H1 (cell line): ENCODE measurements around the gene CCNJ. TPM values are rescaled to one million over a fixed set of nuclear protein-coding genes. Genes with fewer than 3 reads are reported as not detected.

Source experiments
- CTCF ChIA-PET: fragments of 300-600 bp; sonication (Branson Sonifier 250); formaldehyde crosslinking; loops from one replicate; lab custom pipeline; 2021; ENCODE audit not compliant: partially characterized antibody; lab: Charles Lee
- POLR2A ChIA-PET: fragments of 300-600 bp; sonication (Branson Sonifier 250); formaldehyde crosslinking; loops from one replicate; lab custom pipeline; 2021; ENCODE audit warnings: inconsistent platforms; ENCODE audit not compliant: partially characterized antibody; lab: Charles Lee
- DNase-seq, 2 experiments: peaks; one replicate each; pipeline versions ENCODE4 v3.0.0 to v3.0.0-alpha.2; 2010 to 2022; ENCODE audit warnings: low spot score in 2 of 2, low read depth in 1 of 2, mixed read lengths in 1 of 2
- FAIRE-seq: peaks from 2 replicates; lab custom pipeline; 2011; peaks lifted over from hg19 to GRCh38; lab: Jason Lieb, UNC
- H2AFZ ChIP-seq: 2 replicates; pipeline ENCODE4 v1.8.1; 2012; ENCODE audit warnings: low read length, inconsistent platforms
- H2AK5ac ChIP-seq: 2 replicates; pipeline ENCODE4 v1.6.1; 2013; ENCODE audit warnings: low read depth, low read length
- H2BK120ac ChIP-seq: replicated peaks from 2 replicates; pipeline ENCODE3; 2013; ENCODE audit warnings: low read depth, low read length, inconsistent platforms
- H2BK12ac ChIP-seq: 2 replicates; pipeline ENCODE4 v1.6.1; 2013; ENCODE audit warnings: low read depth, low read length
- H2BK15ac ChIP-seq: 2 replicates; pipeline ENCODE4 v1.6.1; 2013; ENCODE audit warnings: low read length
- H2BK20ac ChIP-seq: 2 replicates; pipeline ENCODE4 v1.6.1; 2013; ENCODE audit warnings: low read length
- H2BK5ac ChIP-seq: 2 replicates; pipeline ENCODE4 v1.6.1; 2013; ENCODE audit warnings: low read depth, low read length
- H3K14ac ChIP-seq: 2 replicates; pipeline ENCODE4 v1.6.1; 2013; ENCODE audit warnings: inconsistent platforms; ENCODE audit not compliant: insufficient read length
- H3K18ac ChIP-seq: 2 replicates; pipeline ENCODE4 v1.6.1; 2013; ENCODE audit warnings: low read length; ENCODE audit errors: extremely low read depth
- H3K23ac ChIP-seq: 2 replicates; pipeline ENCODE4 v1.6.1; 2013; ENCODE audit warnings: inconsistent platforms; ENCODE audit not compliant: insufficient read length
- H3K23me2 ChIP-seq: 2 replicates; pipeline ENCODE4 v1.6.1; 2013; ENCODE audit warnings: low read depth, low read length
- H3K27ac ChIP-seq: 2 replicates; pipeline ENCODE4 v1.6.1; 2011; ENCODE audit warnings: low read depth, low read length, inconsistent platforms
- H3K27me3 ChIP-seq, 4 experiments: replicated peaks in 1 of 4; 1 replicate in 1 of 4; 2 replicates in 3 of 4; pipeline versions ENCODE4 v1.6.1 to v1.8.1; 2011 to 2013; ENCODE audit warnings: low read length in 3 of 4, mild to moderate bottlenecking in 3 of 4, inconsistent platforms in 2 of 4, mixed read lengths in 2 of 4, moderate library complexity in 1 of 4; ENCODE audit not compliant: control insufficient read depth in 3 of 4, insufficient read depth in 3 of 4; ENCODE audit errors: extremely low read depth in 1 of 4
- H3K36me3 ChIP-seq, 4 experiments: 2 replicates each; pipeline versions ENCODE4 v1.6.1 to v1.8.1; 2011 to 2013; ENCODE audit warnings: mild to moderate bottlenecking in 4 of 4, low read length in 3 of 4, moderate library complexity in 2 of 4, control low read depth in 1 of 4, inconsistent platforms in 1 of 4; ENCODE audit not compliant: insufficient read depth in 4 of 4, control insufficient read depth in 2 of 4
- H3K4ac ChIP-seq: replicated peaks from 2 replicates; pipeline ENCODE3; 2013; ENCODE audit warnings: low read length, low read depth, mixed read lengths, inconsistent platforms; ENCODE audit not compliant: insufficient read length
- H3K4me1 ChIP-seq, 4 experiments: replicated peaks in 1 of 4; 1 replicate in 1 of 4; 2 replicates in 3 of 4; pipeline versions ENCODE4 v1.6.1 to v1.8.1; 2011 to 2013; ENCODE audit warnings: low read length in 3 of 4, inconsistent platforms in 2 of 4, mixed read lengths in 1 of 4; ENCODE audit not compliant: insufficient read depth in 4 of 4, control insufficient read depth in 3 of 4
- H3K4me2 ChIP-seq, 2 experiments: 2 replicates each; pipeline versions ENCODE4 v1.6.1 to v1.8.1; 2011 to 2013; ENCODE audit warnings: low read depth in 2 of 2, low read length in 2 of 2, control low read depth in 1 of 2, inconsistent platforms in 1 of 2, mild to moderate bottlenecking in 1 of 2; ENCODE audit not compliant: insufficient read depth in 1 of 2
- H3K4me3 ChIP-seq, 4 experiments: fragments of 200-600, 300-600 bp in 1 of 4; sonication (generic), shearing (Covaris generic), sonication (Bioruptor Twin) in 1 of 4; 2 replicates each; pipeline versions ENCODE4 v1.5.1 to v1.8.1; 2011 to 2016; ENCODE audit warnings: low read length in 4 of 4, low read depth in 3 of 4, control low read depth in 2 of 4, inconsistent platforms in 2 of 4, mild to moderate bottlenecking in 2 of 4, mixed read lengths in 1 of 4, moderate library complexity in 1 of 4; ENCODE audit not compliant: insufficient read depth in 2 of 4; ENCODE audit errors: extremely low read depth in 1 of 4
- H3K56ac ChIP-seq: replicated peaks from 2 replicates; pipeline ENCODE3; 2013; ENCODE audit warnings: low read depth, mild to moderate bottlenecking, mixed read lengths, low read length, inconsistent platforms; ENCODE audit not compliant: insufficient read length
- H3K79me1 ChIP-seq: 2 replicates; pipeline ENCODE4 v1.6.1; 2013; ENCODE audit warnings: low read depth, low read length, control low read depth
- H3K79me2 ChIP-seq, 2 experiments: 2 replicates each; pipeline versions ENCODE4 v1.6.1 to v1.8.1; 2012 to 2013; ENCODE audit warnings: low read length in 2 of 2, mild to moderate bottlenecking in 2 of 2, inconsistent platforms in 1 of 2; ENCODE audit not compliant: insufficient read depth in 2 of 2, control insufficient read depth in 1 of 2
- H3K9ac ChIP-seq, 4 experiments: replicated peaks in 1 of 4; 1 replicate in 1 of 4; 2 replicates in 3 of 4; pipeline versions ENCODE4 v1.6.1 to v1.8.1; 2011 to 2013; ENCODE audit warnings: low read depth in 3 of 4, low read length in 3 of 4, control low read depth in 2 of 4, mild to moderate bottlenecking in 2 of 4, moderate library complexity in 2 of 4, inconsistent platforms in 1 of 4; ENCODE audit errors: extremely low read depth in 1 of 4
- H3K9me3 ChIP-seq, 2 experiments: 2 replicates each; pipeline versions ENCODE4 v1.6.1 to v1.8.1; 2012 to 2013; ENCODE audit warnings: mild to moderate bottlenecking in 2 of 2, moderate library complexity in 2 of 2, control low read depth in 1 of 2, inconsistent platforms in 1 of 2, low read depth in 1 of 2, low read length in 1 of 2, mixed read lengths in 1 of 2; ENCODE audit not compliant: insufficient read depth in 2 of 2
- H4K20me1 ChIP-seq, 2 experiments: replicated peaks in 1 of 2; 2 replicates each; pipeline versions ENCODE3 to v1.8.1; 2011 to 2013; ENCODE audit warnings: inconsistent platforms in 2 of 2, low read length in 2 of 2, mild to moderate bottlenecking in 1 of 2; ENCODE audit not compliant: insufficient read depth in 2 of 2, control insufficient read depth in 1 of 2
- H4K5ac ChIP-seq: 2 replicates; pipeline ENCODE4 v1.6.1; 2013; ENCODE audit warnings: low read length, low read depth, mixed read lengths, inconsistent platforms; ENCODE audit not compliant: insufficient read length
- H4K8ac ChIP-seq: 2 replicates; pipeline ENCODE4 v1.8.0; 2013; ENCODE audit warnings: mild to moderate bottlenecking, moderate library complexity, low read length, inconsistent platforms; ENCODE audit not compliant: insufficient read depth; ENCODE audit errors: extremely low read depth
- H4K91ac ChIP-seq: replicated peaks from 2 replicates; pipeline ENCODE3; 2013; ENCODE audit warnings: low read length, mixed read lengths, inconsistent platforms; ENCODE audit not compliant: insufficient read length
- CBX5 ChIP-seq: fragments of 300-800, 300-1000 bp; sonication (generic); IDR thresholded peaks from 2 replicates; pipeline ENCODE4 v1.7.1; 2016; ENCODE audit warnings: antibody characterized with exemption, low read length, low read depth
- GABPA ChIP-seq: IDR thresholded peaks from 2 replicates; pipeline ENCODE4 v1.6.1; 2011; ENCODE audit warnings: mild to moderate bottlenecking, low read length, moderate library complexity, borderline replicate concordance; ENCODE audit not compliant: insufficient read depth
- HDAC6 ChIP-seq: IDR thresholded peaks from one replicate; pipeline ENCODE4 v1.7.1; 2012; ENCODE audit warnings: low read depth, mild to moderate bottlenecking, inconsistent platforms, low read length, moderate library complexity
- KDM4A ChIP-seq: IDR thresholded peaks from one replicate; pipeline ENCODE4 v1.7.1; 2012; ENCODE audit warnings: low read depth, mild to moderate bottlenecking, moderate library complexity, low read length, inconsistent platforms; ENCODE audit not compliant: severe bottlenecking
- NANOG ChIP-seq: IDR thresholded peaks from 2 replicates; pipeline ENCODE4 v1.6.1; 2011; ENCODE audit warnings: low read length, low read depth, mild to moderate bottlenecking, inconsistent platforms; ENCODE audit not compliant: insufficient read depth, poor library complexity, severe bottlenecking
- PHF8 ChIP-seq: fragments of 200-600 bp; sonication (generic); conservative IDR thresholded peaks from 2 replicates; pipeline ENCODE4 v1.7.1; 2012; ENCODE audit warnings: low read depth, mild to moderate bottlenecking, inconsistent platforms, low read length, moderate library complexity
- RFX5 ChIP-seq: IDR thresholded peaks from 2 replicates; pipeline ENCODE4 v1.6.1; 2011; ENCODE audit warnings: low read depth, low read length, improper control_type of control experiment, borderline replicate concordance
- RXRA ChIP-seq: IDR thresholded peaks from 2 replicates; pipeline ENCODE4 v1.6.1; 2011; ENCODE audit warnings: low read depth, mild to moderate bottlenecking, low read length, moderate library complexity; ENCODE audit not compliant: insufficient read depth
- SIRT6 ChIP-seq: IDR thresholded peaks from one replicate; pipeline ENCODE4 v1.7.1; 2012; ENCODE audit warnings: low read length, inconsistent platforms
- SP2 ChIP-seq: IDR thresholded peaks from 2 replicates; pipeline ENCODE4 v1.6.1; 2012; ENCODE audit warnings: mild to moderate bottlenecking, low read length, inconsistent platforms
- TEAD4 ChIP-seq: IDR thresholded peaks from 2 replicates; pipeline ENCODE4 v1.6.1; 2012; ENCODE audit warnings: low read depth, low read length, inconsistent platforms, mixed read lengths
- USF2 ChIP-seq: IDR thresholded peaks from 2 replicates; pipeline ENCODE4 v1.6.1; 2011; ENCODE audit warnings: low read length, improper control_type of control experiment
- WGBS, 2 experiments: shearing (Covaris generic) in 1 of 2; methylation state at CpG; one replicate each; pipeline versions ENCODE4 v1.1.6 to v1.1.7; 2013 to 2015; ENCODE audit warnings: low lambda C conversion rate in 2 of 2, mixed read lengths in 2 of 2, inconsistent platforms in 1 of 2, low coverage in 1 of 2, missing lambda C conversion rate in 1 of 2; ENCODE audit not compliant: insufficient replicate concordance in 2 of 2, insufficient coverage in 1 of 2, insufficient read length in 1 of 2; ENCODE audit errors: extremely low coverage in 1 of 2, missing lambda C conversion rate in 1 of 2; 5-methylcytosine and 5-hydroxymethylcytosine counted together
- polyA plus RNA-seq, 7 experiments: library from polyadenylated mRNA; depleted of rRNA in 3 of 7; stranded (reverse) in 5 of 7; unstranded in 2 of 7; fragments of >200 nt in 5 of 7; fragments of 200-250 nt in 2 of 7; gene quantifications; 1 replicate in 5 of 7; 2 replicates in 1 of 7; 4 replicates in 1 of 7; pipeline versions ENCODE4 v1.2.1 to v1.2.3, GENCODE V29; 2011 to 2013; ENCODE audit warnings: missing spikeins in 2 of 7, mixed read lengths in 2 of 7
- total RNA-seq: library from RNA; stranded (reverse); fragmentation: NEBNext Ultra II Directional; extraction: Animal tissue kit (Norgen Biotek cat#: 25700); gene quantifications from 2 replicates; pipeline ENCODE4 v1.2.1, GENCODE V29; 2021

CCNJ gene
- total and polyA plus RNA-seq, 2 of the 8 experiments (the other 6 are each of a cell fraction or from before 2014, with no cell fraction given), result 31.4 to 34.7 TPM

DNA sequence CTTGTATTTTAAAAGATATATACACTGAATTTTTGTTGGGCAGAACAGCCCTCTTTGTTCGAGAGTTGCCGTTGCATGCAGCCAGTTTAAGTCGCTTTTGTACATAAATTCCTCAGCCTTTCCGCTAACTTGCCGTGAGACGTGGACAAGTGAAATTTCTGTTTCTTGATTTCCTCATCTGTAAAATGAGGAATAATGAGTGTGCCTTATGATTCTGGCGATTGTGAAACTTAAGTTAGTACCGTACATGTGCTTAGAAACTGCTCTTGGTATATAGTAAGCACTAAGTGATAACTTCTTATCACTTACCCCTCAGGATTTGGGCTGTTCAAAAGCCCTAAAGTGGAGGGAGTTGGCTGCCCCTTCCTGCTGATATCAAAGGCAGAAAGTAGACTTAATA, 1.4 kb downstream of the CCNJ start:
- H3K23me2 ChIP-seq, result peaks cover 11% of the 10 kb centered on the region
- TF ChIP-seq TEAD4 (no peak), RXRA (no peak), KDM4A (no peak), NANOG (no peak), HDAC6 (no peak), CBX5 (no peak), SIRT6 (no peak), RFX5 (no peak), PHF8 (no peak), USF2 (no peak), SP2 (no peak), GABPA (no peak)
- H3K4me3 ChIP-seq, result peak overlapping the region; percentile 81 to 96 (median 85)
- peak overlapping the region; percentile 38 for H2BK120ac ChIP-seq
- CTCF ChIA-PET, result interaction anchor here (1.8 kb wide), 1 partner anchor 185 kb away, joined by 4 read pairs; no protein-coding TSS in a partner anchor
- DNase-seq, result no peak
- no peak overlapping the region for H2AFZ ChIP-seq
- no peaks in the 10 kb centered on the region for H3K79me1 ChIP-seq
- no peak overlapping the region for H3K23ac ChIP-seq
- 15% methylated on average over 8 of the region's 8 CpGs; no CpG with 5 or more reads in 1 of the 2 experiments for WGBS, 2 experiments
- peak overlapping the region in 3 of 4 experiments; percentile 84 to 95 (median 91); a peak in 4 of 7 replicates for H3K9ac ChIP-seq
- peak overlapping the region; percentile 76 to 94 for H3K4me2 ChIP-seq
- H3K9me3 ChIP-seq, result 0 out of 4 replicates have a peak, but pooled peaks cover 0 to 3% of the 10 kb centered on the region in 2 experiments
- H2BK12ac ChIP-seq, result peak overlapping the region; percentile 30; the same call in 1 of the 2 replicates
- no peaks in the 10 kb centered on the region for H3K4me1 ChIP-seq
- H3K14ac ChIP-seq, result no peak overlapping the region
- H4K8ac ChIP-seq, result no peak overlapping the region
- no peak for FAIRE-seq
- H3K36me3 ChIP-seq, result peaks cover 0 to 14% (median 3%) of the 10 kb centered on the region in 4 experiments; a peak in 4 of 8 replicates
- H4K5ac ChIP-seq, result no peak overlapping the region
- H3K56ac ChIP-seq, result peak overlapping the region; percentile 50
- H4K20me1 ChIP-seq, result peaks cover 4 to 7% of the 10 kb centered on the region in 2 experiments
- H4K91ac ChIP-seq, result peak overlapping the region; percentile 25
- no peak overlapping the region for H3K27ac ChIP-seq
- H2BK15ac ChIP-seq, result no peak overlapping the region
- H3K18ac ChIP-seq, result peak overlapping the region; percentile 24; the same call in 1 of the 2 replicates
- H2AK5ac ChIP-seq, result peak overlapping the region; percentile 65; the same call in 1 of the 2 replicates
- peaks cover 0 to 9% (median 4%) of the 10 kb centered on the region in 4 experiments; a peak in 5 of 7 replicates for H3K27me3 ChIP-seq
- POLR2A ChIA-PET, result interaction anchor here (0.9 to 2.9 kb wide), 5 partner anchors 14 to 85 kb away, joined by 3 to 24 read pairs (median 6); partner anchors contain the start of gene ZNF518A
- H2BK20ac ChIP-seq, result no peak overlapping the region
- no peak overlapping the region for H2BK5ac ChIP-seq
- H3K4ac ChIP-seq, result peak overlapping the region; percentile 54
- peaks cover 10 to 59% of the 10 kb centered on the region in 2 experiments for H3K79me2 ChIP-seq
